Measurements from ENCODE around the gene WDR72. TPM values are rescaled to one million over a fixed set of nuclear protein-coding genes. Genes with fewer than 3 reads are reported as not detected.

The WDR72 gene
- total RNA-seq, 2 donors from 2014 or later: 0.08 to 0.42 TPM

DNA sequence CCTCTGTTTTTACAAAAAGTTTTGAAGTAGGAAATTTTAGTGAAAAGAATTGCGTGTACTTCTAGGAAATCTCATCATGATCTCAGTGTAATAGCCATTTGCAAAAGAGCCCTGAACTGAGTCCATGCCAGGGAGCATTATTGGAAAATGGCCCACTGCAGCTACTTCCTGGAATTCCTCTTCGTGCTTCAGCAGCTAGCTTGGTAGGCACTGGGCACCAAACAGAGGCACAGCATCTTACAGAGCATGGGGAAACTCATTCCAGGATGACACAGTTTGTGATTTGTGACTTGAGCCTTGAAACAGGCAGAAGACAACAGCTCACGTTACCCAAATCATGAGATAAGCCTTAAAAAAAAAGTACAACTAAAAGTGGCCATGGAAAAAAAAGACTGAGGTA lies 179.1 kb downstream of the WDR72 start:
- intact Hi-C loops (cut with DNase I): no loop called here
- H3K4me1 ChIP-seq: no peaks in the 10 kb centered on the region
- DNase-seq: no peak
- no peak overlapping the region for H3K4me3 ChIP-seq
- H3K9ac ChIP-seq (ENCODE audit: low read depth in 2 of 2, low read length in 2 of 2): no peak overlapping the region
- no peaks in the 10 kb centered on the region for H3K36me3 ChIP-seq
- no peak for TF ChIP-seq CTCF (IDR thresholded peaks at IDR 0.05)
- no peaks in the 10 kb centered on the region for H3K27me3 ChIP-seq
- H3K27ac ChIP-seq: no peak overlapping the region
- no peaks in the 10 kb centered on the region for H3K9me3 ChIP-seq

DNA sequence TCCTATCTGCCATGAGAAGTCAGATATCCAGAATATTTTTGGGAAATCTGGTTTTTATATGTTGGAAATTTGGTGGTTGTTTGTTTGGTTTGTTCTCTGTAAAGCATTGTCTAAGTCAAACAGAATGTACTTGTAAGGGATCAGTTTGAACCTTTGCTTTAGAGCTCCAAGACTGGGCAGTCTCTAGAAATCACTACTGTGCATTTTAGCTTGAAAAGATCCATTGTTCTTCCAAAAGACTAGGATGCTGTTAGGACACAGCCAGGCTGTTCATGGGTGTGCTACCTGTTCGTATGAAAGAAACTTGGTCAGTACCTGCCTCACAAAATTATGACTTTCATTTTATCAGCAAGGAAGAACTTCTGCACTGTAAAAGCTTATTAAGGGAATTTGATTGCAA lies 182.6 kb downstream of the WDR72 start:
- no peak for TF ChIP-seq CTCF (IDR thresholded peaks at IDR 0.05)
- Histone ChIP-seq H3K9me3 (no peaks in the 10 kb centered on the region), H3K4me1 (no peaks in the 10 kb centered on the region), H3K36me3 (no peaks in the 10 kb centered on the region), H3K9ac (ENCODE audit: low read depth in 2 of 2, low read length in 2 of 2) (no peak overlapping the region), H3K4me3 (no peak overlapping the region), H3K27me3 (no peaks in the 10 kb centered on the region), H3K27ac (no peak overlapping the region)
- intact Hi-C loops (cut with DNase I): no loop called here
- no peak for DNase-seq

DNA sequence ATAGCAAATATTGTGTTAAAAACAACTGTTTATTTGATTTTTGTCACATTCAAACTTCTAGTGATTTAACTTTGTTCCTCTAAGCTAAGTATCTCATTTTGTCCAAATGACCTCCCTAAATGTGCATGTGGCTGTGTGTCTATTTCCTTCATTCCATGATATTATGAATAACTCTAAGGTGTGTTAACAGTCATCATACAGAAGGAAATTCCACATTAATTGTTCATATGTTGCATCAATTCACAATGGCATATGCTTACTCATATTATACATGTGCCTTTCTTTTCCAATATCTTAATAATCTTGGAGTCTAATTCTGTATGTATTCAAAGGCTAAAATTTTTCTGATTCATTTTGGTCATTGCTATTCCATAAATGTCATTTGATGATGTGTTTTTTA lies 186.4 kb downstream of the WDR72 start:
- Histone ChIP-seq H3K4me1 (no peaks in the 10 kb centered on the region), H3K9ac (ENCODE audit: low read depth in 2 of 2, low read length in 2 of 2) (no peak overlapping the region), H3K9me3 (no peaks in the 10 kb centered on the region), H3K4me3 (no peak overlapping the region), H3K36me3 (no peaks in the 10 kb centered on the region), H3K27ac (no peak overlapping the region), H3K27me3 (no peaks in the 10 kb centered on the region)
- no peak for TF ChIP-seq CTCF (IDR thresholded peaks at IDR 0.05)
- intact Hi-C loops (cut with DNase I): no loop called here
- DNase-seq: no peak

DNA sequence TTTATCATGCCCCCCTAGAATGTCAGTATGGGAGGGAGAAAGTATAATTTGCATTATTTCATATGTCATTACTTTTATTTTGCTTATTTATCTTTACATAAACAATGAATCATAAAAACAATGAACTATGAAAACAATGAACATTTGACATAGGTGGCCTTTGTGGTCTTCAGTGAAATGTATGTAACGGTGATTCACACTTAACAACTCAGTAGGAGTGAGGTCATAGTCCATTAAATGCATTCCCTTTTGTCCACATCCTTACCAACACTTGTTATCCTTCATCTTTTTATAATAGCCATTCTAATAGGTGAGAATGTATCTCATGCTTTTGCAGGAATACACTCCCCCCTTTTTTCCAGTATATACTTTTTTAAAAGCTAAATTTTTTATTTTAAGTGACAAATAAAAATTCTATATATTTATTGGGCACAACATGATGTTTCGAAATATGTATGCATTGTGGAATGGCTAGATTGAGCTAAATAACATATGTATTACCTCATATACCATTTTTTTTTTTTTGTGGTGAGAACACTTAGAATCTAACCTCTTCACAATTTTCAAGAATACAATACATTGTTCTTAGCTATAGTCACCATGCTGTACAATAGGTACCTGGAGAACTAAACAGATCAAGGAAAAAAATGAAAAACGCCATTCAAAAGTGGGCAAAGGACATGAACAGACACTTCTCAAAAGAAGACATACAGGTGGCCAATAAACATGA lies 189.5 kb downstream of the WDR72 start:
- Histone ChIP-seq H3K9ac (ENCODE audit: low read depth in 2 of 2, low read length in 2 of 2) (no peak overlapping the region), H3K4me3 (no peak overlapping the region), H3K27ac (no peak overlapping the region), H3K9me3 (no peaks in the 10 kb centered on the region), H3K27me3 (no peaks in the 10 kb centered on the region), H3K4me1 (no peaks in the 10 kb centered on the region), H3K36me3 (no peaks in the 10 kb centered on the region)
- DNase-seq: no peak
- intact Hi-C loops (cut with DNase I): no loop called here
- no peak for TF ChIP-seq CTCF (IDR thresholded peaks at IDR 0.05)

DNA sequence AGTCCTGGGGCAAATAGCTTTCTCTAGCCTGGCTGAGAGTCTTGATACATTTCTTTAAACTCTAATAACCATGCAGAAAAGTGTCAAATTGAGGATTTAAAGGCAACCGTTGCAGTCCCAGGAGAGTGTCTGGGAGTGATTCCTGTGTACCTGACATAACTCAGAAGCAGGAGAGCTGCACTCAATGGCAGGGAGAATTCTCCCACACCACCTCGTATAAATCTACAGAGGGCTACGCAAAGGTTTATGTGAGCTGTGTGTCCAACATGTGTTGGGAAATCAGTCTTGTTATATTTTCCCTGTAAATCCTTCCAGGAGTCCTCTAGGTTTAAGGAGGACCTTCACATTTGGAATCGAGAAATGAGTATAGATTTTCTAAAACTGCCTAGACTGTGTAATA lies 192.6 kb downstream of the WDR72 start:
- Histone ChIP-seq H3K9me3 (no peaks in the 10 kb centered on the region), H3K9ac (ENCODE audit: low read depth in 2 of 2, low read length in 2 of 2) (no peak overlapping the region)
- TF ChIP-seq CTCF (IDR thresholded peaks at IDR 0.05): no peak

More for the DNA sequence above, 192.6 kb downstream of the WDR72 start:
- H3K4me1 ChIP-seq: no peaks in the 10 kb centered on the region
- no peaks in the 10 kb centered on the region for H3K36me3 ChIP-seq
- no peak overlapping the region for H3K27ac ChIP-seq
- no peak overlapping the region for H3K4me3 ChIP-seq
- H3K27me3 ChIP-seq: no peaks in the 10 kb centered on the region
- intact Hi-C loops (cut with DNase I): no loop called here
- DNase-seq: no peak
